Caco-2 (cell line): ENCODE measurements around the gene TMEM95. TPM values are rescaled to one million over a fixed set of nuclear protein-coding genes. Genes with fewer than 3 reads are reported as not detected.

Experiments
- BruUV-seq: library from RNA; stranded (reverse); fragments of 400-500 nt; replicated peaks from 2 replicates; lab custom pipeline; 2021; lab: Mats Ljungman, UMichigan
- CTCF ChIA-PET: fragments of 300-600 bp; sonication (Branson Sonifier 250); formaldehyde crosslinking; loops from one replicate; lab custom pipeline; 2022; ENCODE audit warnings: antibody characterized with exemption; lab: Charles Lee
- POLR2A ChIA-PET: fragments of 300-600 bp; sonication (Branson Sonifier 250); formaldehyde crosslinking; loops from one replicate; lab custom pipeline; 2022; ENCODE audit warnings: antibody characterized with exemption; lab: Charles Lee
- DNase-seq, 2 experiments: peaks; one replicate each; pipeline versions ENCODE4 v3.0.0 to v3.0.0-alpha.2; 2020 to 2022
- H3K27me3 ChIP-seq: replicated peaks from 2 replicates; pipeline ENCODE4 v1.6.0; 2011; ENCODE audit warnings: low read length; ENCODE audit not compliant: control insufficient read depth, insufficient read depth
- H3K36me3 ChIP-seq: 2 replicates; pipeline ENCODE4 v1.5.1; 2011; ENCODE audit warnings: low read length; ENCODE audit not compliant: control insufficient read depth, insufficient read depth
- H3K4me1 ChIP-seq: fragments of 250-450 bp; sonication (Bioruptor Pico); 2 replicates; pipeline ENCODE4 v1.5.1; 2020; ENCODE audit warnings: mild to moderate bottlenecking
- H3K4me3 ChIP-seq: 2 replicates; pipeline ENCODE4 v1.5.1; 2011; ENCODE audit warnings: low read depth, mild to moderate bottlenecking, control low read depth, low read length
- H3K9me3 ChIP-seq: fragments of 250-450 bp; sonication (Bioruptor Pico); 2 replicates; pipeline ENCODE4 v1.5.1; 2020; ENCODE audit warnings: mild to moderate bottlenecking, moderate library complexity
- H3K27ac Mint-ChIP-seq: one replicate; pipeline ENCODE4 v1.8.0; 2022; ENCODE audit warnings: mixed read lengths; ENCODE audit not compliant: unreplicated experiment
- H3K27me3 Mint-ChIP-seq: one replicate; pipeline ENCODE4 v1.8.0; 2022; ENCODE audit warnings: mixed read lengths; ENCODE audit not compliant: insufficient read depth, unreplicated experiment
- H3K36me3 Mint-ChIP-seq: one replicate; pipeline ENCODE4 v1.8.0; 2022; ENCODE audit warnings: mild to moderate bottlenecking, mixed read lengths; ENCODE audit not compliant: insufficient read depth, unreplicated experiment
- H3K4me1 Mint-ChIP-seq: one replicate; pipeline ENCODE4 v1.8.0; 2022; ENCODE audit warnings: low read depth, mixed read lengths; ENCODE audit not compliant: unreplicated experiment
- H3K4me3 Mint-ChIP-seq: one replicate; pipeline ENCODE4 v1.8.0; 2022; ENCODE audit warnings: mild to moderate bottlenecking, moderate library complexity, mixed read lengths; ENCODE audit not compliant: unreplicated experiment
- H3K9me3 Mint-ChIP-seq: one replicate; pipeline ENCODE4 v1.8.0; 2022; ENCODE audit warnings: mixed read lengths; ENCODE audit not compliant: unreplicated experiment
- CTCF ChIP-seq, 2 experiments: fragments of 200-600 bp in 1 of 2; IDR thresholded peaks; 1 replicate in 1 of 2; 2 replicates in 1 of 2; pipeline versions ENCODE4 v1.5.1 to v1.8.0; 2011 to 2022; ENCODE audit warnings: antibody characterized with exemption in 1 of 2, control low read depth in 1 of 2, inconsistent platforms in 1 of 2, low read depth in 1 of 2, low read length in 1 of 2, mild to moderate bottlenecking in 1 of 2, moderate library complexity in 1 of 2; ENCODE audit not compliant: insufficient read depth in 1 of 2, severe bottlenecking in 1 of 2, unreplicated experiment in 1 of 2
- intact Hi-C: fragments of 100-400 bp; cut with micrococcal nuclease; formaldehyde crosslinking; loops from one replicate; pipeline ENCODE4 v1.10.0; 2022; ENCODE audit not compliant: unreplicated experiment
- total RNA-seq: library from RNA; stranded (reverse); gene quantifications from 2 replicates; pipeline ENCODE4 v1.2.3, GENCODE V29; 2022

Gene TMEM95
- total RNA-seq, 1 experiment from 2014 or later = not detected

DNA sequence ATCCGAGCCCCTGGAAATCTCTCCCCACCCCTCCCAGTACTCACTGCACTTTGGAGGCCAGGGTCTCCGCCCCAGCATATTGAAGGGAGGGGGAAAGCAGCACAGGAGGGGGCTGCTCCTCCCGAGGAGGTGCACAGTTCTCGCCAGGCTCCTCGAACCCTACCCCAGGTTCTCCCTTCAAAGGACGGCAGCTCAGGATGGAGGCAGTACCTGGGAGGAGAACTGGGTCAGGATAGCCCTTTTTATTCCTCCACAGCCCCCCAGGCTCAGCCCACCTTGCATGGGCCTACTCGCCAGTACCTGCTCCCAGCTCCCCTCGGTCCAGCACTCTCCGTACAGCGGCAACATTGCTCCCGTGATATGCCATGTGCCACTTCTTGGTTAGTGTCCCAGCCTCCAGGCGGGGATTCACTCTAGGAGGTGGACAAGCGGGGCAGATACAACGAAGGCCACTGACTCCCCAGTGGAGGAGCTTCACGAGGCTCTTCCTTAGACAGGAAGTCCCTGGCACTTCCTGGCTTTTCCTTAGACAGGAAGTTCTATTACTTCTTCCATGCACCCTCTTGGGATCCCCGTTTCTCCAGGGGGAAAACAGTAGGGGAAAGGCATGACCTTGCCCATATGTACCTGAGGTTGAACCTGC is 37.7 kb upstream of the TMEM95 start:
- CTCF ChIA-PET = no interaction called here
- Histone ChIP-seq H3K9me3 (no peaks in the 10 kb centered on the region), H3K36me3 (no peaks in the 10 kb centered on the region; the same call in 1 of the 2 replicates), H3K4me3 (no peak overlapping the region), H3K4me1 (peaks cover 4% of the 10 kb centered on the region; the same call in 1 of the 2 replicates), H3K27me3 (no peaks in the 10 kb centered on the region)
- DNase-seq = no peak
- TF ChIP-seq CTCF (IDR thresholded peaks at IDR 0.05; ENCODE audit: insufficient read depth in 1 of 2, low read depth in 1 of 2, low read length in 1 of 2, severe bottlenecking in 1 of 2, unreplicated experiment in 1 of 2) = no peak
- intact Hi-C loops = no loop called here
- Mint-ChIP-seq H3K27me3 (no peaks in the 10 kb centered on the region), H3K36me3 (peaks cover 27% of the 10 kb centered on the region), H3K4me3 (no peak overlapping the region), H3K4me1 (peaks cover 13% of the 10 kb centered on the region), H3K9me3 (no peaks in the 10 kb centered on the region), H3K27ac (no peak overlapping the region)
- BruUV-seq = no TSS peak
- POLR2A ChIA-PET = no interaction called here

DNA sequence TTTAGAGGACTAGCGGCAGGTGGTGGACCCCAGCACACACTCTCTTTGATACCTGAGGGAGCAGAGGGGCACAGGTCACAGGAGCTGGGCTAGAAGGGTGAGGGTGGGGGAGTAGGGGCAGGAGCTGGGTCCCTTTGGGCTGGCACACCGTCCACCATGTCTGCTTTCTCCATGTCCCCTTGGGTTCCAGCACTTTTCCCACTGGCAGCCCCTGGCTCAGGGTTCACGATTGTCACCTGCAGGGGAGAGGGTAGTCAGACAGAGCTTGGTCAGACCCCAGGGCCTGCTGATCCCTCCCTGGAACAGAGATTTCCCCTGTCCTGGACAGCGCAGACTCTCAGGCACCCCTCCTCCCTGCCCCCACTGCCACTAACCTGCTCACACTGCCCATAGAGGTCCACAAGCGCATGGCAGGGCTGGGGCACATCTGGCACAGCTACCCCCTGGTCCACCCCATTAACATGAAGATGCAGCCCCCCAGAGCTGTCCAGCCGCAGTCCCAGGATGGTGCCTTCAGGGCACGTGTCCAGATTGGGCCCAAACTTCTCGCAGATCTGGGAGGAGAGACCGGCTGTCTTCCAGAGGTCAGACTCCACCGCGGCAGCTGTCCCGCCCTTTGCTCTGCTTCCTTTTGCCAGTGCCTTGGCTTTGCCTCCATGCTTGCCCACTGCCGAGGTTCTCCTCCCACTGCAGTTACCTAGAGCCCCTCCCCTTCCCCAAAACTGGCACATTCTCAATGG is 36.7 kb upstream of the TMEM95 start:
- BruUV-seq = no TSS peak
- intact Hi-C loops = no loop called here

GRCh38 chr17:7321466-7321865 is 33.5 kb upstream of the TMEM95 start:
- no peaks in the 10 kb centered on the region for H3K4me1 ChIP-seq
- no peak for DNase-seq
- peaks cover 2% of the 10 kb centered on the region for H3K4me1 Mint-ChIP-seq
- H3K36me3 ChIP-seq = no peaks in the 10 kb centered on the region; the same call in 1 of the 2 replicates
- no peak for TF ChIP-seq CTCF (IDR thresholded peaks at IDR 0.05; ENCODE audit: insufficient read depth in 1 of 2, low read depth in 1 of 2, low read length in 1 of 2, severe bottlenecking in 1 of 2, unreplicated experiment in 1 of 2)
- H3K9me3 ChIP-seq = no peaks in the 10 kb centered on the region
- ChIA-PET CTCF (no interaction called here), POLR2A (no interaction called here)
- BruUV-seq = no TSS peak
- H3K4me3 Mint-ChIP-seq = no peak overlapping the region
- no peaks in the 10 kb centered on the region for H3K9me3 Mint-ChIP-seq
- no peaks in the 10 kb centered on the region for H3K36me3 Mint-ChIP-seq
- no peaks in the 10 kb centered on the region for H3K27me3 Mint-ChIP-seq
- intact Hi-C loops = no loop called here
- no peak overlapping the region for H3K27ac Mint-ChIP-seq
- H3K27me3 ChIP-seq = no peaks in the 10 kb centered on the region
- H3K4me3 ChIP-seq = no peak overlapping the region

More for the DNA sequence above, 36.7 kb upstream of the TMEM95 start:
- Mint-ChIP-seq H3K4me3 (no peak overlapping the region), H3K9me3 (no peaks in the 10 kb centered on the region), H3K27me3 (no peaks in the 10 kb centered on the region), H3K27ac (no peak overlapping the region), H3K4me1 (peaks cover 13% of the 10 kb centered on the region), H3K36me3 (peaks cover 16% of the 10 kb centered on the region)
- no peaks in the 10 kb centered on the region for H3K9me3 ChIP-seq
- CTCF ChIA-PET = no interaction called here
- TF ChIP-seq CTCF (IDR thresholded peaks at IDR 0.05; ENCODE audit: insufficient read depth in 1 of 2, low read depth in 1 of 2, low read length in 1 of 2, severe bottlenecking in 1 of 2, unreplicated experiment in 1 of 2) = no peak
- DNase-seq = no peak
- no peaks in the 10 kb centered on the region for H3K27me3 ChIP-seq
- POLR2A ChIA-PET = no interaction called here
- H3K4me3 ChIP-seq = no peak overlapping the region
- peaks cover 4% of the 10 kb centered on the region; the same call in 1 of the 2 replicates for H3K4me1 ChIP-seq
- no peaks in the 10 kb centered on the region for H3K36me3 ChIP-seq
